Smooth muscle cell (in vitro differentiated cells): ENCODE results near the gene TRPM3. TPM values are rescaled to one million over a fixed set of nuclear protein-coding genes. Genes with fewer than 3 reads are reported as not detected.

Experiments
- DNase-seq: peaks from one replicate; lab custom pipeline; 2025; ENCODE audit not compliant: unreplicated experiment; lab: John Stamatoyannopoulos, UW
- H2AFZ ChIP-seq: fragments of 200-600 bp; sonication (generic); 2 replicates; pipeline ENCODE4 v1.6.0; 2016; ENCODE audit warnings: antibody characterized with exemption, low read depth, mild to moderate bottlenecking
- H3F3A ChIP-seq: fragments of 200-600 bp; sonication (generic); 2 replicates; pipeline ENCODE4 v1.6.0; 2017; ENCODE audit warnings: antibody characterized with exemption, low read depth
- H3K27ac ChIP-seq: fragments of 200-600 bp; sonication (generic); 2 replicates; pipeline ENCODE4 v1.5.1; 2016; ENCODE audit warnings: low read depth, mild to moderate bottlenecking
- H3K27me3 ChIP-seq: fragments of 200-600 bp; sonication (generic); 2 replicates; pipeline ENCODE4 v1.6.1; 2016; ENCODE audit warnings: low read depth, mild to moderate bottlenecking
- H3K36me3 ChIP-seq: fragments of 200-600 bp; sonication (generic); 2 replicates; pipeline ENCODE4 v1.5.1; 2016; ENCODE audit warnings: low read depth
- H3K4me1 ChIP-seq: fragments of 200-600 bp; sonication (generic); 2 replicates; pipeline ENCODE4 v1.5.1; 2016; ENCODE audit warnings: low read depth
- H3K4me2 ChIP-seq: fragments of 200-600 bp; sonication (generic); 2 replicates; pipeline ENCODE4 v1.6.0; 2016; ENCODE audit warnings: mild to moderate bottlenecking
- H3K4me3 ChIP-seq: fragments of 200-600 bp; sonication (generic); 2 replicates; pipeline ENCODE4 v1.5.1; 2016; ENCODE audit warnings: mild to moderate bottlenecking
- H3K79me2 ChIP-seq: fragments of 200-600 bp; sonication (generic); 2 replicates; pipeline ENCODE4 v1.6.0; 2016; ENCODE audit warnings: low read depth, mild to moderate bottlenecking
- H3K9ac ChIP-seq: fragments of 200-600 bp; sonication (generic); 2 replicates; pipeline ENCODE4 v1.6.0; 2016; ENCODE audit warnings: low read depth
- H3K9me3 ChIP-seq: fragments of 200-600 bp; sonication (generic); replicated peaks from 2 replicates; pipeline ENCODE4 v1.5.1; 2016; ENCODE audit warnings: low read depth
- H4K20me1 ChIP-seq: fragments of 200-600 bp; sonication (generic); 2 replicates; pipeline ENCODE4 v1.6.0; 2016; ENCODE audit warnings: low read depth
- CTCF ChIP-seq: fragments of 200-600 bp; sonication (generic); IDR thresholded peaks from 2 replicates; pipeline ENCODE4 v1.5.1; 2017; ENCODE audit warnings: borderline replicate concordance, mild to moderate bottlenecking, antibody characterized with exemption; ENCODE audit not compliant: insufficient read depth, poor library complexity, severe bottlenecking
- WGBS: methylation state at CpG from one replicate; pipeline ENCODE4 v1.1.7; 2016; ENCODE audit warnings: low lambda C conversion rate; 5-methylcytosine and 5-hydroxymethylcytosine counted together
- polyA plus RNA-seq: library from polyadenylated mRNA; unstranded; fragments of >200 nt; fragmentation: Nextera tagmentation; extraction: Ambion mirVana; gene quantifications from 2 replicates; pipeline ENCODE4 v1.2.1, GENCODE V29; 2016
- total RNA-seq: library from RNA; depleted of rRNA; stranded (reverse); fragments of >200 nt; gene quantifications from 2 replicates; pipeline ENCODE4 v1.2.3, GENCODE V29; 2014

The TRPM3 gene
- total and polyA plus RNA-seq, 2 experiments from 2014 or later = not detected

GRCh38 chr9:70932097-70932496 is 189.3 kb downstream of the TRPM3 start:
- Histone ChIP-seq H3K27me3 (no peaks in the 10 kb centered on the region), H3F3A (no peaks in the 10 kb centered on the region), H3K27ac (no peak overlapping the region), H3K4me1 (peaks cover 13% of the 10 kb centered on the region), H3K4me2 (no peak overlapping the region), H3K79me2 (no peaks in the 10 kb centered on the region), H3K9me3 (no peaks in the 10 kb centered on the region), H3K36me3 (no peaks in the 10 kb centered on the region), H2AFZ (no peak overlapping the region), H3K4me3 (no peak overlapping the region), H3K9ac (no peak overlapping the region), H4K20me1 (no peaks in the 10 kb centered on the region)
- TF ChIP-seq CTCF = no peak
- DNase-seq = no peak
- 84% methylated on average over 1 of the region's 1 CpG for WGBS

GRCh38 chr9:70927530-70927929 is 193.9 kb downstream of the TRPM3 start:
- DNase-seq = no peak
- WGBS = 98% methylated on average over 2 of the region's 2 CpGs
- Histone ChIP-seq H3K4me1 (no peaks in the 10 kb centered on the region), H3K9me3 (no peaks in the 10 kb centered on the region), H3K9ac (no peak overlapping the region), H3K27ac (no peak overlapping the region), H4K20me1 (no peaks in the 10 kb centered on the region), H3K27me3 (no peaks in the 10 kb centered on the region), H3F3A (no peaks in the 10 kb centered on the region), H3K4me3 (no peak overlapping the region), H3K79me2 (no peaks in the 10 kb centered on the region), H3K4me2 (no peak overlapping the region), H3K36me3 (no peaks in the 10 kb centered on the region), H2AFZ (no peak overlapping the region)
- TF ChIP-seq CTCF = no peak

- H3K4me3 ChIP-seq = peak overlapping the region; percentile 11
- H3K27ac ChIP-seq = no peak overlapping the region
- no peak for DNase-seq
Measured at GRCh38 chr9:70924895-70925547, 196.4 kb downstream of the TRPM3 start.

More at GRCh38 chr9:70924895-70925547, 196.4 kb downstream of the TRPM3 start:
- 24% methylated on average over 9 of the region's 9 CpGs for WGBS
- no peak overlapping the region for H2AFZ ChIP-seq
- no peaks in the 10 kb centered on the region for H3K9me3 ChIP-seq
- H3K36me3 ChIP-seq = no peaks in the 10 kb centered on the region
- H3K9ac ChIP-seq = no peak overlapping the region
- H3K4me2 ChIP-seq = peak overlapping the region; percentile 67
- H3F3A ChIP-seq = no peaks in the 10 kb centered on the region
- no peaks in the 10 kb centered on the region for H3K79me2 ChIP-seq
- no peaks in the 10 kb centered on the region for H3K27me3 ChIP-seq
- H3K4me1 ChIP-seq = peaks cover 12% of the 10 kb centered on the region
- peak; percentile 91 for TF ChIP-seq CTCF
- no peaks in the 10 kb centered on the region for H4K20me1 ChIP-seq
